GM21717 (cell line): ENCODE results near the gene HCN2.

Experiments
- ATAC-seq: cut with Tn5 transposase; IDR thresholded peaks from one replicate; pipeline ENCODE4 v1.9.1; 2021; ENCODE audit warnings: mild to moderate bottlenecking, moderate library complexity; ENCODE audit not compliant: unreplicated experiment

The HCN2 gene

DNA sequence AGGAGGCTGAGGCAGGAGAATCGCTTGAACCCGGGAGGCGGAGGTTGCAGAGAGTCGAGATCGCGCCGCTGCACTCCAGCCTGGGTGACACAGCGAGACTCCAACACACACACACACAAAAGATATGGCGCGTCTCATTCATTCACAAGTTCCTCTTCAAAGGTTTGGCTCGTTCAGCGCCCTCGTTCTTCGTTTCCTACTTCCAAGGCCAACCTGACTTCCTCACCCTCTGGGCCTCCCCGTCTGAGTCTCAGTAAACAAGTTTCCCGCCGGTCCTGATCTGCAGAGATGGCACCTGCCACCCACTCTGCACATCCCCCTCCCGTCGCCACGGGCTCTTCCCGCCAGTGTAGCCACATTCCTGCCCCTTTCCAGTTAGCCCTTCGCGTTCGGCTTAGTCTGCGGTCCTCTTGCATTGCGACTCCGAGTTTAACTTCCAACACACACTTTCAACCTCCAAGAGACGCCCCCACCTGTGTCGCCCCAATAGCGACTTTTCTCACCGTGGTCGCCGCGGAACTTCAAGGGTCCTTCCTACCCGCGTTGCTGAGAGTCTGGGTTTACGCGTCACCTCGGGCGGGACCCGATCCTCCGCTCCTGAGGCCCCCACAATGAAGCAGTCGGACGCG is 18.6 kb upstream of the HCN2 start:
- ATAC-seq, result no peak

DNA sequence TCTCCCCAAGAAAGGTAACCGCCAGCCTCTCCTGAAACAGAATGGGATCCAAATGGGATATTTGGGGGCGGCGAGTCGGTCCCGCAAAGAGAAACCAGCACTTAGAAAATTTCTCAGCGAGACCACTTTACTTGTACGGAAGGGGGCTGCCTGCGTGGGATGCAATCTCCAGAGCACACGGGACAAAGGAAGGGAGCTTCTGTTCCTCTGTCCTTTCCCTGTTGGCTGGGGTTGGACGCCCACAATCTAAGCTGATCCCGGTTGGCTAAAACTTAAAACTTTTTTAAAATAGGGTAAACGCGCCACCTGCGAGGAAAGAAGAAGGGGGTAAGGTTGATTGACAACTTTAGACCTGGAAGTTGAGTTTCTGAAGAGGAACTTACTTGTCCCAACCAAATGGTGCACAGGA is 18.1 kb upstream of the HCN2 start:
- no peak for ATAC-seq

DNA sequence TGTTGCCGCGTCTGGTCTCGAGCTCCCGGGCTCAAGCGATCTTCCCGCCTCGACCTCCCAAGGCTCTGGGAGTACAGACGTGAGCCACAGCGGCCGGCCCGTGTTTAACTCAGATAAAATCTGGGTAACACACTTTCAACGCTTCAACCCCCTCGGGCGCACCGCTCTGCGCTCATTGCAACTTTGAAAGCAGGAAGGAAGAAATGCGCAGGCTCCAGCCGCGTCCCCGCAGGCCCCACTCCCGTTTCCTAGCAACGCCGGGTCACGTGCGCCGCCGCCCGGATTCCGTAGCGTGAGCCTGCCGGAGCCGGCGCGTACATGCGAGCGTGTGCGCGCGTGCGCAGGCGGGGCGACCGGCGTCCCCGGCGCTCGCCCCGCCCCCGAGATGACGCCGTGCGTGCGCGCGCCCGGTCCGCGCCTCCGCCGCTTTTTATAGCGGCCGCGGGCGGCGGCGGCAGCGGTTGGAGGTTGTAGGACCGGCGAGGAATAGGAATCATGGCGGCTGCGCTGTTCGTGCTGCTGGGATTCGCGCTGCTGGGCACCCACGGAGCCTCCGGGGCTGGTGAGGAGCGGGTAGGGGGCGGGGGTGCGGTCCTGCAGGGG is 17.4 kb upstream of the HCN2 start, which contains the start of gene BSG:
TSS of gene BSG (plus strand) at position 457 of the 603 bp plus-strand sequence. CDS start at position 496, 39 bp downstream.
- ATAC-seq, result peak; percentile 51

DNA sequence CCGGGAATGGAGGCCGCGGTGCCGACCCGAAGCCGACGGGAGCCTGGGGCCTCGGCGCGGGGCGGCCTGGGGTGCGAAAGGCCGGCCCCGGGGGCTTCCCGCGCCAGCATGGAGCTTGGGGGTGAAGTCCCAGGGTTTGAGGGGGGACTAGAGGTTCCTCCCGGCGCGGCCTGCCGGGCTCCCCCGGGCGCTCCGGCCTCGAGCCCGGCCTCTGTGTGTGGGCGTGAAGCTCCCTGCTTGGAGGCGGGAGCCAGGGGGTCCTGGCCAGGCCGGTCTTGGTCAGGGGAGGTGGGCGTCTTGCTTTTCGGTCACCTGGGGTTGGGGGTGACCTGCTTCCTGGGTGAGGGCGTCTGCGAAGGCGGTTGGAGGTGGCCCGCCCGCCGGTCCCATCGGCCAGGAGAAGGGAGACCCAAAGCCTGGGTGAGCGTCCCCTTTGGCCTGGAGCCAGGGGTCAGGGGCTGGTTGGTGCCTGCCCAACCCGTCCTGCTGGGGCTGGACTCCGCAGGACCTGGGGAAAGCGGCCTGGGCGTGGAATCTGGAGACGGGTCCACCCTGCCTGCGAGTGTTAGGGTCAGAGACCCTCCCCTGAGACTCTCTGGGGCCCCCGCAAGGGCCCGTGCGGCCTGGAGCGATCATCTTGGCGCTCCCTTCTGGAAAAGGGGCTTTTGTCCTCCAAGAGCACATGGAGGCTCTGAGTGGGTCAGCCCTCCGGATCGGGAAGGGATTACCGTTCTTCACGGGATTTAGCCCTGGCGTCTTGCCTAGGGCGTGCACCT is 16.8 kb upstream of the HCN2 start:
- peak; percentile 25 for ATAC-seq

DNA sequence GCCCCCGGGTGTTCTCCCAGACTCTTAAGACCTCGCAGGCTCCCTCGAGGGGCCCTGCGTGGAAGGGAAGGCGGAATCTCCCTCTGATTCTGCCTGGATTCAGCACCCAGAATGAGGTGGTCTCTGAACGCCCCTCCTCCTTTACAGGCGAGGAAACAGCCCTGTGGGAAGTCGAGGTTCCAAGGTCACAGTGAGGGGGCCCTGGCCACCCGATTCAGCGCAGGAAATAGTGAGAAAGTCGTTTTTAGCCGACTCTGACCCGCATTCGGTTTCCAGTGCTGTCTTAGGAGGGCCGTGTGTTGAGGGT is 16.2 kb upstream of the HCN2 start:
- ATAC-seq, result no peak

DNA sequence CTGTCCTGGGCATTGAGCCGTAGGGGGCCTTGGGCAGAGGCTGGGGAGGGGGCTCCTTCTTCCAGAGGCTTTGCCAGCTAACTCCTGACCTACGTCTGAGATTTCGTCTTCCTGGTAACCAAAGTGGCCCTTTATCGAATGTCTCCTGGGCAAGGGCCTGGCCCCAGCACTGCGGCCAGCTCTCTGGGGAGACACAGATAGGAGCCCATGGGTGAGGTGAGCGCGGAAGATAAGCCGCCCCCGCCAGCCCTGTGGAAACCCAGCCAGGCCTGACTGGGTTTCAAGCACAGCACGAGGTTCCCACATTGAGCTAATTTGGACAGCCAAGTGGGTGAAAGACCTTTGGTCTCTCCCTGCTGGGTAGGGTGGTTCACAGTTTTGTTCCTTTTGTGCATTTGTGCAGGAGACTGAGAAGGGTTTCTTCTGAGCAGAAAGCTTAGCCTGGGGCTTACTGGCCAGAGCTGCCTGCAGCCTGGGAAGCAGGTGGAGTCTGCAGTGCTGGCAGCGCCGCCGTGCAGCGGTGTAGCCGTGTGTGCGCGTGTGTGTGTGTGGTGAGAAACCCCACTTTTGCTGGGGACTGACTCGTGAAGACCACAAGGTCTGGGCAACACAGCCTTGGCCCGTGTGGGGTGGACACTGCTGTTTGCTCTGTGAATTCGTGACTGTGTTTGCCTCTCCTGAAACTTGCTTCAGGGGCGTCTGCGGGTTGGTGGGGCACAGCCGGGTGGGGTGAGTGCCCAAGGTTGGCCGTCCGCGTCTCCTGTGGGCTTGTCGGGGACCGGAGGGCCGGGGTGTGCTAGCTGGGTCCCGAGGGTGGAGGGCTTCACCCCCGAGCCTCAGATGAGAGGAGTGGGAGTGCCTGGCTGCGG is 14.8 kb upstream of the HCN2 start:
- ATAC-seq, result no peak

DNA sequence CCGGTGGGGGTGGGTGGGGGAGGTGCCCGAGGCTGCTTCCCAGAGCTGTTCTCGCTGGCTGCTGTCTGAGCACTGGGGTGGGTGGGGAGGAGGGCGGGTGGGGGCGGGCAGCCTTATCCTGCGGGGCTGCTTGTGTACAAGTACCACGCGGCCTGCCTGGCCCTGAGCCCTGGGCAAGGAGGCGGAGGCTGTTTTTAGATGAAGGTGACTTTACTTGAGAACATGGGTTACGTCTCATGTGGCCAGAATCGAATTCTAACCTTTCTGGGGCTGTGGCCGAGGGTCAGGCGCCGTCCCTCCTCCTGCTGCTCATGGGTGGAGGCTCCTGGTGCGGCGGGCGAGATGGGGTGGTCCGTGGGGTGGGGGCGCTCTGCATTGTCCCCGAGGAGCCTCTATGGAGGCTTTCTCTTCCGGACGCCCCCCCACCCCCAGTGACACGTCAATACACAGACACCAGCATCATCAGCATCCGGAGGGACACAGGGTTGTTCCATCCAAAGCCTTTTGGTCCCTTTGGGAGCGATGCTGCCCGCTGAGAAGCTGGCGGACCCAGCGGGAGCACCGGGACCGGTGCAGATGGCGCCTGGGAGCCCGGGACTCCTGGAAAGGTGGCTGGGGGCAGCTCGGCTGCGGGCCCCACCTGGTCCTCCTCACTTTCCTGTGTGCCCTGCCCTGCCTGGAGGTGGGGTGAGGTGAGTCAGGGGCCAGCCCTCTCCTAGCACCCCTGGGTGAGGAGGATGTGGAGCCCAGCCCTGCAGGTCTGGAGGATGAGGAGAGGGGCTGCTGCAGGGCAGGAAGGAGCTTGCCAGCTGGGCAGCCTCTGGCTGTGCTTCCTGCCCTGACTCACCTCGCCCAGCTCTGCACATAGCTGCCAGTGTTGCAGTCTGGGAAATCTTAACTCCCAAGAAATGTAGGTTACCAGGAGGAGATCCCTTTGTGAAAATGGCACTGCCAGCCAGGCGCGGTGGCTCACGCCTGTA is 13.9 kb upstream of the HCN2 start:
- no peak for ATAC-seq

DNA sequence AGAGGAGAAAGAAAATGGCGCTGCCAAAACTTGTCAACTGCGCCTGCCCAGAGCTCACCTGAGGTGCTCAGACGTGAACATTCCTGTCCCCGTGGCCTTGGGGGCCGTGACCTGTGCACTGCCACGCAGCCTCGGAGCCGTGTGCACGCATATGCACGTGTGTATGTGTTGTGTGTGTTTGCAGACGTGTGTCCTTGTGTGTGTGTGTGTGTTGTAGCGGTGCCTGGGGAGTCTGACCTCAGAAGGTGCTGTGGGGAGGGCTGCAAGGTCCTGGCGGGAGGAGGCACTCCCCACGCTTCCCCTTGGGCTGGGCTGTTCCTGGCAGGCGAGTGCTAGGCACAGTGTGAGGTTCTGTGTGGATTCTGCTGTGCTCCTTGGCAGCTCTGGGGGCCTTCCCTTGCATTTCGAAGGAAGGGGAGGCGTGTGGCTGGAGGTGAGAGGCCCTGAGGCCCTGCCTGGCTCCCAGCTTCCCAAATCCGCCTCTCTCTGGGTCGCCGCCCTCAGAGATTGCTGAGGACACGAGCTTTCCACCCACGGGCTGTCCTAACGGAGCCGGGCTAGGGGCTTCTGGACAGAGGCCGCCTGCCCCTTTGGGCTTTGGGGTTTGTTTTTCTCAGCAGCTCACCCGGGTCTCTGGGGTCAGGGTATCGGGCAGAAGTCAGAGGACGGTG is 12.8 kb upstream of the HCN2 start:
- ATAC-seq, result no peak

DNA sequence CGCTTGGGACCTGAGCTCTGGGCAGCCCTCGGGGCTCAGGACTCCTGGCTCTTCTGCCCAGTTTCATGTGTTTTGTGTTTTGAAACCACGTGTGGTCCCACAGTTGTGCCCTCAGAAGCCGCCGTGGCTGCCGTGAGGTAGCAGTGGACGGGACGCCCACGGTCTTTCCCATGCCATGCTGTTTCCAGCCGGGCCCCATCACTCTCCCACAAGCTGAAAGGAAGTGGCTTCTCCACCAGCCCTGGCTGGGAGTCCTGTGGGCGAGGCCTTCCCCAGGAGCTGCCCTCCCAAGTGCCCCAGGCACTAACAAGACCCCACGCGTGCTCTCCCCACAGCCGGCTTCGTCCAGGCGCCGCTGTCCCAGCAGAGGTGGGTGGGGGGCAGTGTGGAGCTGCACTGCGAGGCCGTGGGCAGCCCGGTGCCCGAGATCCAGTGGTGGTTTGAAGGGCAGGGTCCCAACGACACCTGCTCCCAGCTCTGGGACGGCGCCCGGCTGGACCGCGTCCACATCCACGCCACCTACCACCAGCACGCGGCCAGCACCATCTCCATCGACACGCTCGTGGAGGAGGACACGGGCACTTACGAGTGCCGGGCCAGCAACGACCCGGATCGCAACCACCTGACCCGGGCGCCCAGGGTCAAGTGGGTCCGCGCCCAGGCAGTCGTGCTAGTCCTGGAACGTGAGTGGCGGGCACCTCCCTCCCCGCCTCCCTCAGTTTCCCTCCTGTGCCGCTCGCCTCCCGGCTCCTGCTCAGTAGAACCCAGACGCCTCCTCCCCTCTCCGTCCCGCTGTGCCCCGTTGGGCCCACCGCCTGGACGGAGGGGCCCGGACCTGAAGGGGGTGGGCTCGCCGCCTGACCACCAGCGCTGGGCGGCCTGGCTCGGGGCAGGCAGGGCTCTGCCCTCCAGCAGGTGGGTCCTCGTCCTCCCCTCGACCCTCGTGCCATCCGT is 12.0 kb upstream of the HCN2 start:
- no peak for ATAC-seq

DNA sequence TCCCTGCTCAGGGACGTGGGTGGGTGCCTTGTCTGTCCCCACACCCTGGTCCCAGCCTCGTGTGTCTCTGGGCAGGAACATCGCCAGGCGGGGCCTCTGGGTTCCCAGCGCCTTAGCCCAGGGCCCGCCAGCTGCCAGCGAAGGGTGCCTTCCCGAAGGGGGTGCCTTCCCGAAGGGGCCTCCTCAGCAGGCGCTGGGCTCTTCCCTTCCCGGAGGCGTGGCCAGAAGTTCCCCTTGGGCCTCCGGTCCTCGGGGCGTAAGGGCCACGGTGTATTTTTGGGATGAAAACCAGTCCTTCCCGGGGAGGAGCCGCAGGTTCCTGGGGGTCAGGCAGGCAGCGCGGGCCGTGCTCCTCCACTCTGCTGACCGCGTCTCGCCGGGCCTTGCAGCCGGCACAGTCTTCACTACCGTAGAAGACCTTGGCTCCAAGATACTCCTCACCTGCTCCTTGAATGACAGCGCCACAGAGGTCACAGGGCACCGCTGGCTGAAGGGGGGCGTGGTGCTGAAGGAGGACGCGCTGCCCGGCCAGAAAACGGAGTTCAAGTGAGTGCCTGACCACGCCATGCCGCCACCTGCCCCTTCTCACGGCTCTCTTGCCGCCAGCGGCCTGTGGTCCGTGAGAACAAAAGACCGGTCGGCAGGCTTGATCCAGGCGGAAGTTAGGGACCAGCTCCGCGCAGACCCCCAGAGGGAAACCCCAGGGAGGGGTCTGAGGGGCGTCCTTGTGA is 10.4 kb upstream of the HCN2 start:
- ATAC-seq, result no peak

DNA sequence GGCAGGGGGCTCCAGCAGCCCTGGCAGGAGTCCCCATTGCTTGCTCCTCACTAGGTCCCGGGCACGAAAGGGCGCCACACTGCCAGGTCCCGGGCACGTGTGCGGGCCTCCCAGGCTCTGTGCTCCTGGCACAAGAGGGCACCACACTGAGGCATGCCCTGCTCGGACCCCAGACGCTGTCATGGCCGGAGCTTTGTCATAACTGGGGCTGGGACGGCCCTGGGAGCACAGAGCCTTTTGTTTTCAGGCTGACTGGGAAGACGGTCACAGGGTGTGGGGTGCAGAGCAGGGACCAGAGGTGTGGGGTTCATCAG is 9.9 kb upstream of the HCN2 start:
- no peak for ATAC-seq

DNA sequence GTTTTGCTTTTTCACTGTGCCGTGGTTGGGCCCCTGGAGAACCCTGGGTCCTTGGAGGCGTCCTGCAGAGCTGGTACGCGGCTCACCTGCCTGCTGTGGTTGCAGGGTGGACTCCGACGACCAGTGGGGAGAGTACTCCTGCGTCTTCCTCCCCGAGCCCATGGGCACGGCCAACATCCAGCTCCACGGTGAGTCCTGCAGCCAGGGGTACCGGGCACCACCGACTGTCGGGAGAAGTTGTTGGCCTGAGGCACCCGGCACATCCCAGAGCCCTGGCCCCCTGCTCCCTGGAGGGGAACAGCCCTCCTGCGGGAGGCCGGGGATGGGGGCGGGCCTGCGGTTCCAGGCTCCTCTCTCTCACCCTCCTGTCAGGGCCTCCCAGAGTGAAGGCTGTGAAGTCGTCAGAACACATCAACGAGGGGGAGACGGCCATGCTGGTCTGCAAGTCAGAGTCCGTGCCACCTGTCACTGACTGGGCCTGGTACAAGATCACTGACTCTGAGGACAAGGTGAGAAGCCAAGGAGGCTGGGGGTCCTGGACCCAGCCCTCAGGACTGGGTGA is 9.3 kb upstream of the HCN2 start:
- no peak for ATAC-seq

DNA sequence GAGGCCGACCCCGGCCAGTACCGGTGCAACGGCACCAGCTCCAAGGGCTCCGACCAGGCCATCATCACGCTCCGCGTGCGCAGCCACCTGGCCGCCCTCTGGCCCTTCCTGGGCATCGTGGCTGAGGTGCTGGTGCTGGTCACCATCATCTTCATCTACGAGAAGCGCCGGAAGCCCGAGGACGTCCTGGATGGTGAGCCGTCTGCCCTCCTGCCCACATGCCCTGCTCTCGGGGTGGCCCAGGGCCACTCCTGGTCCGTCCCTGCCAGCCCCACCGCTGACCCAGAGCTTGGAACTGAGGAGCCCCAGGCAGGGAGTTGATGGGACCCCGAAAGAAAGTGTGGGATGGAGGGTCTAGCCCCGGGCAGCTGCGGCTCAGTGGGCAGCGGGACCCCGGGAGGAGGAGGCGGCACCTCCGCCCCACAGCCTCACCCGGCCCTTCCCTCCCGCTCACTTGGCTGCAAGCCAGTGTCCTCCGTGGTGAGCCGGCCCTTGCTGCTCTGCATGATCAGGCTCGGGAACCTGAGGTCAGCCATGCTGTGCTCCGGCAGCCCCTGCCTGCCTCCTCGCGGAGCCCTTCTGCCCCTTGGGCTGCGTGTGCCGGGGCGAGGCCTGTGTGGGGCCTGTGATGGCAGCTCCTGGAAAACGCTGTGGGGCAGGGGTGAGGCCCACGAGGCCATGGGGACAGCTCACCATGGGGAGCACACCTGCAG is 8.1 kb upstream of the HCN2 start:
- ATAC-seq, result no peak

DNA sequence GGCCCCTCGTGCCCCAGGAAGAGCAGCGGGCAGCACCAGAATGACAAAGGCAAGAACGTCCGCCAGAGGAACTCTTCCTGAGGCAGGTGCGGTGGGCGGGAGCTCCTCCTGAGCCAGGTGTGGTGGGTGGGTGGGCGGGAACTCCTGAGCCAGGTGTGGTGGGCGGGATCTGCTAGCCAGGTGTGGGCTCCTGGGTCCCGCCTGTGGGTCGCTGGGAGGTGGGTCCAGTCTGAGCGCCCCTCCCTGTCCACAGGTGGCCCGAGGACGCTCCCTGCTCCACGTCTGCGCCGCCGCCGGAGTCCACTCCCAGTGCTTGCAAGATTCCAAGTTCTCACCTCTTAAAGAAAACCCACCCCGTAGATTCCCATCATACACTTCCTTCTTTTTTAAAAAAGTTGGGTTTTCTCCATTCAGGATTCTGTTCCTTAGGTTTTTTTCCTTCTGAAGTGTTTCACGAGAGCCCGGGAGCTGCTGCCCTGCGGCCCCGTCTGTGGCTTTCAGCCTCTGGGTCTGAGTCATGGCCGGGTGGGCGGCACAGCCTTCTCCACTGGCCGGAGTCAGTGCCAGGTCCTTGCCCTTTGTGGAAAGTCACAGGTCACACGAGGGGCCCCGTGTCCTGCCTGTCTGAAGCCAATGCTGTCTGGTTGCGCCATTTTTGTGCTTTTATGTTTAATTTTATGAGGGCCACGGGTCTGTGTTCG is 7.0 kb upstream of the HCN2 start:
- no peak for ATAC-seq

DNA sequence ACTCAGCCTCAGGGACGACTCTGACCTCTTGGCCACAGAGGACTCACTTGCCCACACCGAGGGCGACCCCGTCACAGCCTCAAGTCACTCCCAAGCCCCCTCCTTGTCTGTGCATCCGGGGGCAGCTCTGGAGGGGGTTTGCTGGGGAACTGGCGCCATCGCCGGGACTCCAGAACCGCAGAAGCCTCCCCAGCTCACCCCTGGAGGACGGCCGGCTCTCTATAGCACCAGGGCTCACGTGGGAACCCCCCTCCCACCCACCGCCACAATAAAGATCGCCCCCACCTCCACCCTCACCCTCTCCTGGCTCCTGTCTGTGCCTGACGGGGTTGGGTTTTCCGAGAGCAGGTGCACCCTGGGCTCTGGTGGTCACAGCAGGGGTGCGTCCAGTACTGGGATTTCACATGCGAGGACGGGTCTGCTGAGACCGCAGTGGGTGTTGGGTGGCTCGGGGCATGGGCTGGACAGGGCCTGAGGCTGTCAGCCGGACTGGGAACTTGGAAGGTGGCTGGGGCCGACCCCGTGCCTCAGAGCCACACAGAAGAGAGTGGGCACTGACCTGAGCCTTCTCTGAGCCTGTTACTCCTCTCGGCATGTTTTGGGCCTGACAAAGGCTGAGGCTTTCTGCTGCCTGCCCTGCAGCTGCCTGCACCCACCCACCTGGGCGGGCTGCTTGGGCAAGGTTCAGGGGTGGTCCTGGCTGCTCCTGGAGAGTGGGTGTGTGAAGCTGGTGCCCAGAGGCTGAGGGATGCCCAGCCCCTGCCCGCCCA is 6.3 kb upstream of the HCN2 start:
- no peak for ATAC-seq

DNA sequence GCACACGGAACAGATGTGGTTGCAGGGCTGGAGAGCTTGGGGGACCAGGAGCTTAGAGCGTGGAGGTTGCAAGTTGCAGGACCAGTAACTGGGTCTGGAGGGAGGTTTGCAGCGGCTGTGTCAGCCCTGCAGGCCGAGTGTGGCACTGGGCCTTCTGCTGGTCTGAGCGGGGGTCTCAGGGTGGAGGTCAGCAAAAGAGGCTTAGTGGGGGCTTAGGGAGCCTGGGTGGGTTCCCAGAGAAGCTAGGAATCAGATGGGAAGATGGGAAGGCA is 5.8 kb upstream of the HCN2 start:
- no peak for ATAC-seq
